ENCODE measurements around the gene SETX. TPM values are rescaled to one million over a fixed set of nuclear protein-coding genes. Genes with fewer than 3 reads are reported as not detected.

Gene SETX
- 21.0 and 22.7 TPM in 2 replicates for total RNA-seq (2014; rRNA removed)
- percentile 90 among the genes with signal in this experiment for Bru-seq, nascent RNA
- BruChase-seq, experiment 1, labeled RNA remaining after a 6-hour chase = percentile 92 among the genes with signal in this experiment
- BruChase-seq, experiment 2, labeled RNA remaining after a 2-hour chase = percentile 92 among the genes with signal in this experiment
- long read RNA-seq, partial matches to known transcripts = 41 of 50 reads
- long read RNA-seq, other reads (novel, unspliced or antisense) = 9 of 50 reads

- peak within 1 kb of the TSS; percentile 89 for H3K4me3 ChIP-seq (ENCODE audit: low read length)
- peaks cover 22% of the 10 kb centered on the region; the same call in 1 of the 2 replicates for H3K36me3 ChIP-seq (ENCODE audit: low read depth, low read length)
- peak within 1 kb of the TSS; percentile 96 for H3K9ac ChIP-seq (ENCODE audit: low read length)
- peak; percentile 95 for ATAC-seq
- no peaks in the 10 kb centered on the region for H4K20me1 ChIP-seq (ENCODE audit: low read length)
- no peaks in the 10 kb centered on the region for H3K27me3 ChIP-seq (ENCODE audit: low read length)
- ChIA-PET POLR2A (ENCODE audit: unreplicated experiment) (interaction anchor here (0.7 kb wide), 1 partner anchor 41 kb away, joined by 3 read pairs; no protein-coding TSS in a partner anchor), CTCF (interaction anchor here (0.9 kb wide), 1 partner anchor 414 kb away, joined by 3 read pairs; no protein-coding TSS in a partner anchor)
- intact Hi-C loops (cut with micrococcal nuclease) = no loop called here
- peak within 1 kb of the TSS; percentile 95 for H3K4me2 ChIP-seq (ENCODE audit: low read length)
- TF ChIP-seq EZH2 (IDR thresholded peaks at IDR 0.05; ENCODE audit: low read length, unreplicated experiment) (no peak), EZH2phosphoT487 (IDR thresholded peaks at IDR 0.05; ENCODE audit: borderline replicate concordance, low read length) (no peak), CTCF (conservative IDR thresholded peaks at IDR 0.05; ENCODE audit: low read depth, low read length) (no peak)
- H3K79me2 ChIP-seq (ENCODE audit: low read length) = peaks cover 37% of the 10 kb centered on the region
- peak within 1 kb of the TSS; percentile 48 for H3K27ac ChIP-seq (ENCODE audit: low read length)
- no peaks in the 10 kb centered on the region for H3K9me3 ChIP-seq (ENCODE audit: low read length)
- peaks cover 16% of the 10 kb centered on the region; the same call in 1 of the 2 replicates for H3K4me1 ChIP-seq (ENCODE audit: insufficient read depth, low read length)
- no peaks in the 10 kb centered on the region for H3F3A ChIP-seq (ENCODE audit: low read length, unreplicated experiment)
- DNase-seq = peak; percentile 96
- no TSS peak for BruUV-seq (replicated peaks)
- H2AFZ ChIP-seq (ENCODE audit: low read length) = peak within 1 kb of the TSS; percentile 86
- no peaks in the 10 kb centered on the region for H3K9me2 ChIP-seq (replicated peaks; ENCODE audit: low read length)
Measured at GRCh38 chr9:132354637-132355355, at the start of gene SETX. Gene SETX (minus strand): TSS chr9:132354986. CDS start chr9:132349428, 5,558 bp downstream.

GRCh38 chr9:132404228-132404881 is 49.6 kb upstream of the SETX start:
- Histone ChIP-seq H3K9me2 (replicated peaks; ENCODE audit: low read length) (no peaks in the 10 kb centered on the region), H3K4me1 (ENCODE audit: insufficient read depth, low read length) (peaks cover 9% of the 10 kb centered on the region; the same call in 1 of the 2 replicates), H3K4me2 (ENCODE audit: low read length) (no peak overlapping the region), H3K9ac (ENCODE audit: low read length) (no peak overlapping the region), H2AFZ (ENCODE audit: low read length) (no peak overlapping the region), H3K9me3 (ENCODE audit: low read length) (no peaks in the 10 kb centered on the region), H3K4me3 (ENCODE audit: low read length) (no peak overlapping the region), H3K27me3 (ENCODE audit: low read length) (no peaks in the 10 kb centered on the region), H3F3A (ENCODE audit: low read length, unreplicated experiment) (no peaks in the 10 kb centered on the region), H3K36me3 (ENCODE audit: low read depth, low read length) (peaks cover 7% of the 10 kb centered on the region; the same call in 1 of the 2 replicates), H4K20me1 (ENCODE audit: low read length) (no peaks in the 10 kb centered on the region), H3K27ac (ENCODE audit: low read length) (no peak overlapping the region), H3K79me2 (ENCODE audit: low read length) (peaks cover 33% of the 10 kb centered on the region)
- CTCF ChIA-PET = no interaction called here
- POLR2A ChIA-PET (ENCODE audit: unreplicated experiment) = no interaction called here
- ATAC-seq (no peak), DNase-seq (no peak)
- intact Hi-C loops (cut with micrococcal nuclease) = no loop called here
- no peak for TF ChIP-seq EZH2 (IDR thresholded peaks at IDR 0.05; ENCODE audit: low read length, unreplicated experiment)
- no peak for TF ChIP-seq EZH2phosphoT487 (IDR thresholded peaks at IDR 0.05; ENCODE audit: borderline replicate concordance, low read length)
- TF ChIP-seq CTCF (conservative IDR thresholded peaks at IDR 0.05; ENCODE audit: low read depth, low read length) = no peak
- BruUV-seq (replicated peaks) = no TSS peak
